ENCODE results near the gene GYPC.

The GYPC gene

GRCh38 chr2:126669772-126670171, 13.8 kb downstream of the GYPC start:
- H3K27me3 ChIP-seq, result no peaks in the 10 kb centered on the region
- no peaks in the 10 kb centered on the region for H3K4me1 ChIP-seq
- H3K4me3 ChIP-seq (ENCODE audit: low read depth, low read length), result no peak overlapping the region
- DNase-seq, result no peak
- no peaks in the 10 kb centered on the region for H3K9me3 ChIP-seq
- no peaks in the 10 kb centered on the region for H3K36me3 ChIP-seq
- TF ChIP-seq CTCF (IDR thresholded peaks at IDR 0.05; ENCODE audit: low read depth, low read length), result no peak

- no peaks in the 10 kb centered on the region for H3K9me3 ChIP-seq
- no peak overlapping the region for H3K4me3 ChIP-seq (ENCODE audit: low read depth, low read length)
- H3K36me3 ChIP-seq, result no peaks in the 10 kb centered on the region
- H3K27me3 ChIP-seq, result no peaks in the 10 kb centered on the region
- DNase-seq, result no peak
- H3K4me1 ChIP-seq, result no peaks in the 10 kb centered on the region
- TF ChIP-seq CTCF (IDR thresholded peaks at IDR 0.05; ENCODE audit: low read depth, low read length), result no peak
These were observed 15.5 kb downstream of the GYPC start for GRCh38 chr2:126671488-126671887.

GRCh38 chr2:126672980-126673605, 17.1 kb downstream of the GYPC start:
- no peaks in the 10 kb centered on the region for H3K9me3 ChIP-seq
- H3K36me3 ChIP-seq, result no peaks in the 10 kb centered on the region
- DNase-seq, result no peak
- H3K4me3 ChIP-seq (ENCODE audit: low read depth, low read length), result no peak overlapping the region
- H3K4me1 ChIP-seq, result no peaks in the 10 kb centered on the region
- TF ChIP-seq CTCF (IDR thresholded peaks at IDR 0.05; ENCODE audit: low read depth, low read length), result no peak
- H3K27me3 ChIP-seq, result no peaks in the 10 kb centered on the region

DNA sequence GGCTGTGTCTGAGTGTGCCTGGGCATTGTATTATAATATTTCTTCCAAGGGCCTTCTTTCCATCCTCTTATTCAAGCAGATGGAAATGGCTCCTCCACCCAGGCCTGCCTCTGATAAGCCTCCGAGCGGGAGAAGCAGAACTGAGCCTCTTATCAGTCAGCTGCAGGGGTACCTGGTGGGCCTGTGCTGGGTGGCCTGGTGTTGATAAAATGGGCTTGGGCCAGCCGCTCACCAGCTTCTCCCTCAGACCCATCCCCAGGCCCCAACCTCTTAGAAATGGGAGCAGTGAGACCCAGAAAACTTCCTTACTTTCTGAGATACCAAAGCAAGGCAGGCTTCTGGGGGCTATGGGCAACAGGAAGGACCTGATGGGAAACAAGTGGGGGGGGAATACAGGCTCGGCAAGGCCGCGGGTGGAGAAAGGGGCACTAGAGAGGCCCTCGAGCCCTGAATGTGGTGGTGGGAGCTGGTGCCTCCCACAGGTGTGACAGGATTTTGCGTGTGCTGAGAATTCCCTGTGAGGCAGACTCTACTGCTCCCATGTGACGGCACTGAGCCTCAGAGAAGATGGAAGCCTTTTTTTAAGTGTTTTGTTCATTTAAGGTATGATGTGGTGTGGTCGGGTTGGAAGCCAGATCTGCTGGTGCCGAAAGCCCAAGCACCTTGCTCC, 18.3 kb downstream of the GYPC start:
- no peaks in the 10 kb centered on the region for H3K4me1 ChIP-seq
- H3K36me3 ChIP-seq, result no peaks in the 10 kb centered on the region
- DNase-seq, result no peak
- TF ChIP-seq CTCF (IDR thresholded peaks at IDR 0.05; ENCODE audit: low read depth, low read length), result no peak
- no peak overlapping the region for H3K4me3 ChIP-seq (ENCODE audit: low read depth, low read length)
- H3K27me3 ChIP-seq, result no peaks in the 10 kb centered on the region
- H3K9me3 ChIP-seq, result no peaks in the 10 kb centered on the region

DNA sequence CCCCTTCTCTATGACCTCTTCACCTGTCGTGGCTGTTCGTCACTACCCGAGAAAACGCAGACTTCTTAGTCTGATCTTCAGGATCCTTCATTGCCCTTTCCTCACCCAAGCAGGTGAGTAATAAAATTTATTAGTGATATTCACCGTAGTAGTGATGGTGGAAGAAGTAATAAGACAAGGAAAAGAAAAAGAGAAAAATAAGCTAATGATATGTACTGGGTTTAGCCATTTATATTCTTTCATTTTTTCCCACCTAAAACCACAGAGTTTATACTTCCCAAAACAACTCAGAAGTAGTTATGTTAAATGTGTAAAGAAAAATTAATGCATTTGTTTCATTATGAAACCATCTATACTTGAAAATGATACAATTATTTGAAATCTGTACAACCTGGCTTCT, 19.7 kb downstream of the GYPC start:
- no peaks in the 10 kb centered on the region for H3K9me3 ChIP-seq
- H3K36me3 ChIP-seq, result no peaks in the 10 kb centered on the region

More for the DNA sequence above, 19.7 kb downstream of the GYPC start:
- H3K4me1 ChIP-seq, result no peaks in the 10 kb centered on the region
- H3K4me3 ChIP-seq (ENCODE audit: low read depth, low read length), result no peak overlapping the region
- H3K27me3 ChIP-seq, result no peaks in the 10 kb centered on the region
- TF ChIP-seq CTCF (IDR thresholded peaks at IDR 0.05; ENCODE audit: low read depth, low read length), result no peak
- DNase-seq, result no peak

Data from BE2C (cell line).